GM06990 (cell line): ENCODE measurements around the gene CDH6.

Experiments
- DNase-seq: peaks from one replicate; pipeline ENCODE4 v3.0.0-alpha.2; 2011; ENCODE audit not compliant: insufficient read length; ENCODE audit errors: extremely low read depth
- H3K27me3 ChIP-seq: replicated peaks from 2 replicates; pipeline ENCODE4 v1.6.0; 2011; ENCODE audit warnings: low read length; ENCODE audit not compliant: control insufficient read depth, insufficient read depth
- H3K36me3 ChIP-seq: 2 replicates; pipeline ENCODE4 v1.5.1; 2011; ENCODE audit warnings: low read length; ENCODE audit not compliant: control insufficient read depth, insufficient read depth
- H3K4me3 ChIP-seq: replicated peaks from 2 replicates; pipeline ENCODE4 v1.5.1; 2011; ENCODE audit warnings: low read depth, mild to moderate bottlenecking, control low read depth, low read length
- TF ChIP-seq, protein P1 (sequence below): IDR thresholded peaks from 2 replicates; pipeline ENCODE4 v1.5.1; 2011; ENCODE audit warnings: low read length, control low read depth, mild to moderate bottlenecking, inconsistent platforms; ENCODE audit not compliant: insufficient read depth, poor library complexity, severe bottlenecking

CDH6 gene

DNA sequence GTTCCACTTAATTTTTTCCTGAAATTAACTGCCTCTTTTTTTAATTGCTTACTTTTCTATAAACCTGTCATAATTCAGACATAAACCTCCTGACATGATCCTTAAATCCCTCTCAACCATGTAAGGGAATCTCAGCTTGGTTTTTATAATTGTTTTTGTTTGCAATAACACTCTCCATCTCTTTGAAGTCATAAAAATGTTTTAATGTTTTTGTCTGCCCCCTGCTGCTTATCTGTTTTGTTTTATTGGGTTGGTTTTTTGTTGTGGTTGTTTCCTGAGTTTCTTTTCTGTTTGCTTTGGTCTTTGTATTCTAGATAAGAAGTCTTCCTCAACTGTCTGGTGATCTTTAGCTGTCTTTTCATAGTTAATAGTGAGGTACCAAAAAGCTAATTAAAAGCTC, 142.0 kb downstream of the CDH6 start:
- no peaks in the 10 kb centered on the region for H3K36me3 ChIP-seq
- H3K4me3 ChIP-seq, result no peak overlapping the region
- no peaks in the 10 kb centered on the region for H3K27me3 ChIP-seq
- TF ChIP-seq, protein P1, sequence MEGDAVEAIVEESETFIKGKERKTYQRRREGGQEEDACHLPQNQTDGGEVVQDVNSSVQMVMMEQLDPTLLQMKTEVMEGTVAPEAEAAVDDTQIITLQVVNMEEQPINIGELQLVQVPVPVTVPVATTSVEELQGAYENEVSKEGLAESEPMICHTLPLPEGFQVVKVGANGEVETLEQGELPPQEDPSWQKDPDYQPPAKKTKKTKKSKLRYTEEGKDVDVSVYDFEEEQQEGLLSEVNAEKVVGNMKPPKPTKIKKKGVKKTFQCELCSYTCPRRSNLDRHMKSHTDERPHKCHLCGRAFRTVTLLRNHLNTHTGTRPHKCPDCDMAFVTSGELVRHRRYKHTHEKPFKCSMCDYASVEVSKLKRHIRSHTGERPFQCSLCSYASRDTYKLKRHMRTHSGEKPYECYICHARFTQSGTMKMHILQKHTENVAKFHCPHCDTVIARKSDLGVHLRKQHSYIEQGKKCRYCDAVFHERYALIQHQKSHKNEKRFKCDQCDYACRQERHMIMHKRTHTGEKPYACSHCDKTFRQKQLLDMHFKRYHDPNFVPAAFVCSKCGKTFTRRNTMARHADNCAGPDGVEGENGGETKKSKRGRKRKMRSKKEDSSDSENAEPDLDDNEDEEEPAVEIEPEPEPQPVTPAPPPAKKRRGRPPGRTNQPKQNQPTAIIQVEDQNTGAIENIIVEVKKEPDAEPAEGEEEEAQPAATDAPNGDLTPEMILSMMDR, result no peak
- DNase-seq, result no peak

DNA sequence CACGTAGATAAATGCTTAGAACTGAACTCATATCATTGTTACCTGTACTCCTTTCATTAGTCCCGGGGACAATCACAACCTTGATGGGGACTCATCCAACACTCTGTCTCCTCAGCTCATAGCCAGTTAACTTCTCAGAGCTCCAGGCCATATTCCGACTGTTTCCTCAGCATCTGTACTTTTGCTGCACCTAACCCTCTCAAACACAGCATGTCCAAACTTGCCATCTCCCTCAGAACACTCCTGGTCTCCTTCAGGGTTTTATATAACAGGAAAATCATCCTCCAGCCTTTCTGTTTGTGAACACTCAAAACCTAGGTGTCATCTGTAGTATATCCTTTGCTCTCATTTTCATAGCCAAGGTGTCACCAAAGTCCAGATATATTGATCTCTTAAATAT, 150.5 kb downstream of the CDH6 start:
- H3K27me3 ChIP-seq, result no peaks in the 10 kb centered on the region
- H3K4me3 ChIP-seq, result no peak overlapping the region
- DNase-seq, result no peak
- TF ChIP-seq, protein P1, result no peak
- no peaks in the 10 kb centered on the region for H3K36me3 ChIP-seq

DNA sequence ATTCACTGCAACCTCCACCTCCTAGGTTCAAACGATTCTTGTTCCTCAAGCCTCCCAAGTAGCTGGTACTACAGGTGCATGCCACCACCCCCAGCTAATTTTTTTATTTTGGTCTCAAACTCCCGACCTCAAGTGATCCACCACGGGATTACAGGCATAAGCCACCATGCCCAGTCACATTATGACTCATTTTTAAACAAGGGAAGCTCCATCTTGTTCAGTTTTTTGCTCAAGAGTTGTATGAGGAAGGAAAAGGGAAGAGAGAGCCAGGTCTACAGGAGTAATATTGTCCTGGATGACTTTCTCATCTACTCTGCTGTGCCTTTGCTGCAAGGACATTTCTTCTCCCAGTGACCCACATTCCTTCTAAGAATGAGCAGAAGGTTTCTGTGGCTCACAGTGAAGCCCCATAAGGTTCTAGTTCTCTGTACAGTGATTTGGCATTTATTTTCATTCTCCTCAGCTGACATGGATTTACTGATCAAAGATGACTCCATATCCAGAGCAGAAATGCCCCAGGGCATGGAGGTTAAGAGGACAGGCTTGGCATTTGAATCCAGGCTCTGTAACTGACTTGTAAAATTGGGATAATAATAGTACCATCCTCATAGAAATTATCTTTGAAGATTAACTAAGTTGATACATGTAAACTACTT, 153.5 kb downstream of the CDH6 start:
- DNase-seq, result no peak
- H3K27me3 ChIP-seq, result no peaks in the 10 kb centered on the region
- TF ChIP-seq, protein P1, result no peak

DNA sequence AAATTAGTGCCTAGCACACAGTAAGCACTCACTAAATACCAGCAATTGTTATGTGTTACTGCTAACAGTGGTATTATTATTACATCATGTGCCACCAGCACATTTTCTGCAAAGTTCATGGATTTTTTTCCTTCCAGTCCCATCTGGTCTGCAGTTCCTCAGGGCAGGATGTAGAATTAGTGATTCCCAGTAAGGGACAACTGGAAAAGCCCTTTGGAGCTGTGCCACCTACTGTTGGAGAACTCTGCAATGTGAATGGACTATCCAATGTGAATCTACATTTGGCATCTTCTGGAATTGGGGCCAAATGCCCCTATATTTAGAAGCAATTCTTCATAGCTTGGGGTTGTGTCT, 154.0 kb downstream of the CDH6 start:
- no peak overlapping the region for H3K4me3 ChIP-seq
- H3K27me3 ChIP-seq, result no peaks in the 10 kb centered on the region
- TF ChIP-seq, protein P1, result no peak
- H3K36me3 ChIP-seq, result no peaks in the 10 kb centered on the region
- no peak for DNase-seq

More for the DNA sequence above, 153.5 kb downstream of the CDH6 start:
- Histone ChIP-seq H3K4me3 (no peak overlapping the region), H3K36me3 (no peaks in the 10 kb centered on the region)

- Histone ChIP-seq H3K36me3 (no peaks in the 10 kb centered on the region), H3K4me3 (no peak overlapping the region), H3K27me3 (no peaks in the 10 kb centered on the region)
- no peak for DNase-seq
- TF ChIP-seq, protein P1, result no peak
Measured at GRCh38 chr5:31350395-31350794, 156.9 kb downstream of the CDH6 start.

GRCh38 chr5:31355337-31355736, 161.9 kb downstream of the CDH6 start:
- TF ChIP-seq, protein P1, result no peak
- H3K4me3 ChIP-seq, result no peak overlapping the region
- no peak for DNase-seq
- H3K36me3 ChIP-seq, result no peaks in the 10 kb centered on the region
- H3K27me3 ChIP-seq, result no peaks in the 10 kb centered on the region
